ENCODE results near the gene ART1.

GRCh38 chr11:3684819-3685172 is 39.9 kb downstream of the ART1 start:
- TF ChIP-seq POLR2AphosphoS5 (IDR thresholded peaks at IDR 0.05; ENCODE audit: low read depth, low read length), result no peak
- TF ChIP-seq SIN3A (IDR thresholded peaks at IDR 0.05; ENCODE audit: borderline replicate concordance, insufficient read depth, low read length), result no peak
- TF ChIP-seq TAF1 (IDR thresholded peaks at IDR 0.05; ENCODE audit: borderline replicate concordance, insufficient read depth, low read length), result no peak
- TF ChIP-seq REST (IDR thresholded peaks at IDR 0.05; ENCODE audit: insufficient read depth in 1 of 2, low read depth in 2 of 2, low read length in 2 of 2), result no peak
